H4 (cell line): Measurements from ENCODE around the gene USP30. TPM values are rescaled to one million over a fixed set of nuclear protein-coding genes. Genes with fewer than 3 reads are reported as not detected.
A peak's percentile ranks its signal among the peaks of the same experiment; 100 is the strongest.

ENCODE experiments used
- DNase-seq: peaks from one replicate; pipeline ENCODE4 v3.0.0-alpha.2; 2015; ENCODE audit warnings: low spot score
- total RNA-seq: library from RNA; depleted of rRNA; stranded (reverse); fragments of >200 nt; shearing (Covaris generic); gene quantifications from 2 replicates; pipeline ENCODE4 v1.2.3, GENCODE V29; 2014; rRNA removed

Gene USP30
- total RNA-seq, 1 experiment from 2014 or later, result 10.2 TPM

DNA sequence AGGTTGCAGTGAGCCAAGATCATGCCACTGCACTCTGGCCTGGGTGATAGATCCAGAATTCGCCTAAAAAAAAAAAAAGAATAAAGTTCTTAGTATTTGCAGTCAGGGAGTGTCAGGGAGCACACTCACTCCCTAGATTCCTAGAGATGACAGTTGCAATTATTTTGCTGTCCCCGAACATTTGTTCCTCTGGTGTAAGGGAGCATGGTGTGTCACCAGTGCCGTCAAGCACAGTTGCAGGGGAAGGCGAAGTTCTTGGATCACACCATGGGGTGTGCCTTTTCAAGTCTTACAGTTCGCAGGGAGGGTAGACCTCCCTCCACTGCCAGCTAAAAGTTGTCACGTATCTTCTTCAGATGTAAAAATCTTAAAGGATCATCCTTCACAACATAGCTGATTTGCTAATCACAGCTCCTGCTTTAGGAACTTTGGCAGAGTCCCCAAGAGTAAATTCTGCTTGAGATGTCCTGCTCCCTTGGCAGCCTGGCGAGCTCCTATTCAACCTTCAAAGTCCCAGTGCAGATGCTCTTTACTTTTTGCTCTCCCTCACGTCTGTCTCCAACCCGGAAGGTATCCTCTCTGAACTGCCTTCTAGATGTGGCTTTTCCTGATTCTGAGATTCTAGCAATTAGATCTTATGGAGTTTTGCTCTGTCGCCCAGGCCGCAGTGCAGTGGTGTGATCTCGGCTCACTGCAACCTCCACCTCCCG lies 75.3 kb downstream of the USP30 start:
- no peak for DNase-seq

DNA sequence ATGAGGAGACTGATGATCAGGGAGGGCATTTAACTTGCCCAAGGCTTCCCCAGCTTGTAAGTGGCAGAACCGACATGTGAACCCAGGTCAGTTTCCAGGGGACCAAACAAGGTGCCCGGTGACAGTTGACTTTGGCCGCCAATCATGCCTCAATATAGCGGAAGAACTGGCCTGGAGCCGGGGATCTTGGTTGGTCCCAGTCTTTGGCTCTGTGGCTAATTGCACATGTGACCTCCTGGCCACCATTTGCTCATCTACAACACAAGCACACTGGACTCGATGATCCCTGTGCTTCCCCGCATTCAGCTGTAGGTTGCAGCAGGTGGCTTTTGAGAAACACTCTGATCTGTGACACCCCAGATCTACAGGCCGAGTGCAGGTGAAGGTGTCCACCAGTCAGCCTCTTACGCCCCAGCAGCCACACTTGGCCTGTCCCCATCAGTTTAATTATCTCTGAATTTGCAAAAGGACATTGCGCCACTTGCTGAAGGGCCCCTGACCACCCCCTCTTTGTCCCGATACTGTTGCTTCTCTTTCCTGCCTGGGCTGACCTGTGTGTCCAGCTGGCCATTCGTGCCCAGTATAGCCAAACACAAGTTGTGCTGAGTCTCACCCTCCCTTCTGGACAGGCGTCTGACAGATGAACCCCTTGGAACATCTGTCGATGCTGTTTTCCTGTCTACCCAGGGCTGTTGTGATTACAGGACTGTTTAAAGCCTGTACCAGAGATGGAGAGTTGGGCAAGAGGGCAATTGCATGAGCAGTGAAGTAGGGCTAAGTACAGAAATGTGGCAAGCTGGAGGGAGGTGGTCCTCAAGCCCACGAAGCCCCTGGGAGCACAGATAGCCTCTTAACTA lies 78.1 kb downstream of the USP30 start:
- DNase-seq, result no peak

GRCh38 chr12:109131154-109132050 lies 79.0 kb downstream of the USP30 start:
- DNase-seq, result peak; percentile 44

DNA sequence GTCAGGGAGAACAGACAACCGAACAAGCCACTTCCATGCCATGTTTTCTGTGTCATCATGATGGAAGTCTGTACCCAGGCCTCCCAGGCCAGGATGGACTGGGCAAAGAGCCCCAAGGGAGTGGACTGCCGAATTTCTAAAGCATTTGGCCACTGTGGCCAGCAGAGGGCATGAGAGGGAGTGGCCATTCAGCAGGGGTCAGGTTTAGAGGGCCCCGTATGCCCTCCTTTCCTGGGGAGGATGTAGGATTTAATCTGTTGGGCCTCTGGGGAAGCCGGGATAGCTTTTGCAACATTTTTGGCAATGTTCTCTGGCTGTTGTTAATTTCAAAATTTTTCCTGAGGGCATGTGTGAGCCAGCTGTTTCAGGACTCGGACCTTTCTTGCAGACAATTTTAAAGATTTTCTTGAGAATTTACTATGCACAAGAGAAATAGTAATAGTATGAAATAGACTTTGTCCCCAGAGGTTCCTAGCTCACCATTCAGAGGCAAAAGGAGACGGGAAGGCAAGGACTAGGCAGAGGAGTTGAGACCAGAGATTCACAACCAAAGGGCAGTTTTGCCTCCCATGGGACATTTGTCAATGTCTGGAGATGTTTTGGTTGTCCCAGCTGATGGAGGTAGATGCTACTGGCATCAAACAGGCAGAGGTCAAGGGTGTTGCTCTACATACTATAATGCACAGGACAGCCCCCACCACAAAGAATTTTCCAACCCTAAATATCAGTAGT lies 82.0 kb downstream of the USP30 start:
- no peak for DNase-seq

- no peak for DNase-seq
Observed at GRCh38 chr12:109137055-109137454, 84.7 kb downstream of the USP30 start.

Other genes starting within 250 kb of the USP30 start
- gene SSH1, start 195.0 kb upstream of the USP30 start, total RNA-seq, result 6.8 and 7.9 TPM in 2 replicates
- not detected in 2 replicates for gene DAO, start 172.5 kb upstream of the USP30 start, total RNA-seq
- gene SVOP, start 31.5 kb upstream of the USP30 start, total RNA-seq, result not detected in 2 replicates
- 18.1 and 19.5 TPM in 2 replicates for gene ALKBH2, start 40.9 kb downstream of the USP30 start, total RNA-seq
- 57.7 and 58.0 TPM in 2 replicates for gene UNG, start 45.0 kb downstream of the USP30 start, total RNA-seq
- gene ACACB, start 64.0 kb downstream of the USP30 start, total RNA-seq, result 1.6 and 2.2 TPM in 2 replicates